ENCODE results near the gene ORC5.

The ORC5 gene

GRCh38 chr7:104231054-104232046, 23.5 kb upstream of the ORC5 start:
- H3K27ac ChIP-seq (ENCODE audit: low read depth, low read length): no peak overlapping the region
- H3K9ac ChIP-seq (ENCODE audit: low read length): no peak overlapping the region
- peak overlapping the region; percentile 30; the same call in 1 of the 2 replicates for H3K4me3 ChIP-seq (ENCODE audit: low read depth, low read length)
- H3K4me1 ChIP-seq (ENCODE audit: control insufficient read depth, insufficient read depth, low read length): 0 out of 2 replicates have a peak, but pooled peaks cover 4% of the 10 kb centered on the region
- H3K9me3 ChIP-seq (ENCODE audit: control insufficient read depth, insufficient read depth, low read depth, low read length): no peaks in the 10 kb centered on the region
- no peaks in the 10 kb centered on the region for H3K36me3 ChIP-seq (ENCODE audit: control insufficient read depth, insufficient read depth, low read length)
- H3K27me3 ChIP-seq (ENCODE audit: control insufficient read depth, insufficient read depth, low read length): no peaks in the 10 kb centered on the region

GRCh38 chr7:104230606-104231005, 22.8 kb upstream of the ORC5 start:
- Histone ChIP-seq H3K9me3 (ENCODE audit: control insufficient read depth, insufficient read depth, low read depth, low read length) (no peaks in the 10 kb centered on the region), H3K4me3 (ENCODE audit: low read depth, low read length) (no peak overlapping the region), H3K36me3 (ENCODE audit: control insufficient read depth, insufficient read depth, low read length) (no peaks in the 10 kb centered on the region), H3K27me3 (ENCODE audit: control insufficient read depth, insufficient read depth, low read length) (no peaks in the 10 kb centered on the region), H3K27ac (ENCODE audit: low read depth, low read length) (no peak overlapping the region), H3K4me1 (ENCODE audit: control insufficient read depth, insufficient read depth, low read length) (0 out of 2 replicates have a peak, but pooled peaks cover 4% of the 10 kb centered on the region), H3K9ac (ENCODE audit: low read length) (no peak overlapping the region)

- Histone ChIP-seq H3K9ac (ENCODE audit: low read length) (no peak overlapping the region), H3K4me3 (ENCODE audit: low read depth, low read length) (no peak overlapping the region), H3K4me1 (ENCODE audit: control insufficient read depth, insufficient read depth, low read length) (peaks cover 10% of the 10 kb centered on the region; the same call in 1 of the 2 replicates), H3K27me3 (ENCODE audit: control insufficient read depth, insufficient read depth, low read length) (no peaks in the 10 kb centered on the region), H3K36me3 (ENCODE audit: control insufficient read depth, insufficient read depth, low read length) (no peaks in the 10 kb centered on the region), H3K27ac (ENCODE audit: low read depth, low read length) (no peak overlapping the region), H3K9me3 (ENCODE audit: control insufficient read depth, insufficient read depth, low read depth, low read length) (no peaks in the 10 kb centered on the region)
Measured at GRCh38 chr7:104228442-104228841, 20.6 kb upstream of the ORC5 start.

- peaks cover 2% of the 10 kb centered on the region; the same call in 1 of the 2 replicates for H3K9me3 ChIP-seq (ENCODE audit: control insufficient read depth, insufficient read depth, low read depth, low read length)
- H3K4me3 ChIP-seq (ENCODE audit: low read depth, low read length): no peak overlapping the region
Measured at GRCh38 chr7:104225451-104225850, 17.6 kb upstream of the ORC5 start.

GRCh38 chr7:104217620-104218019, 9.8 kb upstream of the ORC5 start:
- H3K9me3 ChIP-seq (ENCODE audit: control insufficient read depth, insufficient read depth, low read depth, low read length): peaks cover 9% of the 10 kb centered on the region; the same call in 1 of the 2 replicates
- no peak overlapping the region for H3K27ac ChIP-seq (ENCODE audit: low read depth, low read length)
- H3K4me1 ChIP-seq (ENCODE audit: control insufficient read depth, insufficient read depth, low read length): no peaks in the 10 kb centered on the region
- no peak overlapping the region for H3K9ac ChIP-seq (ENCODE audit: low read length)
- H3K36me3 ChIP-seq (ENCODE audit: control insufficient read depth, insufficient read depth, low read length): no peaks in the 10 kb centered on the region
- no peak overlapping the region for H3K4me3 ChIP-seq (ENCODE audit: low read depth, low read length)
- no peaks in the 10 kb centered on the region for H3K27me3 ChIP-seq (ENCODE audit: control insufficient read depth, insufficient read depth, low read length)

More at GRCh38 chr7:104225451-104225850, 17.6 kb upstream of the ORC5 start:
- Histone ChIP-seq H3K9ac (ENCODE audit: low read length) (no peak overlapping the region), H3K4me1 (ENCODE audit: control insufficient read depth, insufficient read depth, low read length) (peaks cover 6% of the 10 kb centered on the region; the same call in 1 of the 2 replicates), H3K27me3 (ENCODE audit: control insufficient read depth, insufficient read depth, low read length) (no peaks in the 10 kb centered on the region), H3K27ac (ENCODE audit: low read depth, low read length) (no peak overlapping the region), H3K36me3 (ENCODE audit: control insufficient read depth, insufficient read depth, low read length) (no peaks in the 10 kb centered on the region)

GRCh38 chr7:104209063-104209462, 1.2 kb upstream of the ORC5 start:
- no peaks in the 10 kb centered on the region for H3K27me3 ChIP-seq (ENCODE audit: control insufficient read depth, insufficient read depth, low read length)
- peaks cover 2% of the 10 kb centered on the region; the same call in 1 of the 2 replicates for H3K4me1 ChIP-seq (ENCODE audit: control insufficient read depth, insufficient read depth, low read length)
- H3K9ac ChIP-seq (ENCODE audit: low read length): no peak overlapping the region
- no peaks in the 10 kb centered on the region for H3K36me3 ChIP-seq (ENCODE audit: control insufficient read depth, insufficient read depth, low read length)
- no peak overlapping the region for H3K27ac ChIP-seq (ENCODE audit: low read depth, low read length)
- H3K4me3 ChIP-seq (ENCODE audit: low read depth, low read length): no peak overlapping the region
- H3K9me3 ChIP-seq (ENCODE audit: control insufficient read depth, insufficient read depth, low read depth, low read length): peaks cover 6% of the 10 kb centered on the region

- Histone ChIP-seq H3K4me3 (ENCODE audit: low read depth, low read length) (peak overlapping the region; percentile 97), H3K9ac (ENCODE audit: low read length) (peak overlapping the region; percentile 96), H3K27ac (ENCODE audit: low read depth, low read length) (peak overlapping the region; percentile 64; the same call in 1 of the 2 replicates), H3K4me1 (ENCODE audit: control insufficient read depth, insufficient read depth, low read length) (peaks cover 2% of the 10 kb centered on the region; the same call in 1 of the 2 replicates), H3K9me3 (ENCODE audit: control insufficient read depth, insufficient read depth, low read depth, low read length) (peaks cover 6% of the 10 kb centered on the region), H3K27me3 (ENCODE audit: control insufficient read depth, insufficient read depth, low read length) (no peaks in the 10 kb centered on the region), H3K36me3 (ENCODE audit: control insufficient read depth, insufficient read depth, low read length) (peaks cover 5% of the 10 kb centered on the region)
Measured at GRCh38 chr7:104208421-104208780, 588 bp upstream of the ORC5 start.

GRCh38 chr7:104207348-104207730, 474 bp downstream of the ORC5 start:
- Histone ChIP-seq H3K27me3 (ENCODE audit: control insufficient read depth, insufficient read depth, low read length) (no peaks in the 10 kb centered on the region), H3K9ac (ENCODE audit: low read length) (peak overlapping the region; percentile 96), H3K27ac (ENCODE audit: low read depth, low read length) (peak overlapping the region; percentile 64; the same call in 1 of the 2 replicates), H3K4me1 (ENCODE audit: control insufficient read depth, insufficient read depth, low read length) (peaks cover 2% of the 10 kb centered on the region; the same call in 1 of the 2 replicates), H3K4me3 (ENCODE audit: low read depth, low read length) (peak overlapping the region; percentile 97), H3K9me3 (ENCODE audit: control insufficient read depth, insufficient read depth, low read depth, low read length) (peaks cover 6% of the 10 kb centered on the region), H3K36me3 (ENCODE audit: control insufficient read depth, insufficient read depth, low read length) (peaks cover 16% of the 10 kb centered on the region)

GRCh38 chr7:104206841-104207240, 972 bp downstream of the ORC5 start:
- Histone ChIP-seq H3K9me3 (ENCODE audit: control insufficient read depth, insufficient read depth, low read depth, low read length) (peaks cover 6% of the 10 kb centered on the region), H3K27ac (ENCODE audit: low read depth, low read length) (no peak overlapping the region), H3K4me3 (ENCODE audit: low read depth, low read length) (peak overlapping the region; percentile 97), H3K4me1 (ENCODE audit: control insufficient read depth, insufficient read depth, low read length) (peaks cover 2% of the 10 kb centered on the region; the same call in 1 of the 2 replicates), H3K9ac (ENCODE audit: low read length) (peak overlapping the region; percentile 96), H3K27me3 (ENCODE audit: control insufficient read depth, insufficient read depth, low read length) (no peaks in the 10 kb centered on the region), H3K36me3 (ENCODE audit: control insufficient read depth, insufficient read depth, low read length) (peaks cover 21% of the 10 kb centered on the region)

GRCh38 chr7:104198673-104199278, 9.0 kb downstream of the ORC5 start:
- no peak overlapping the region for H3K4me3 ChIP-seq (ENCODE audit: low read depth, low read length)
- peaks cover 92% of the 10 kb centered on the region for H3K36me3 ChIP-seq (ENCODE audit: control insufficient read depth, insufficient read depth, low read length)
- no peak overlapping the region for H3K9ac ChIP-seq (ENCODE audit: low read length)
- H3K4me1 ChIP-seq (ENCODE audit: control insufficient read depth, insufficient read depth, low read length): no peaks in the 10 kb centered on the region
- no peak overlapping the region for H3K27ac ChIP-seq (ENCODE audit: low read depth, low read length)
- no peaks in the 10 kb centered on the region for H3K27me3 ChIP-seq (ENCODE audit: control insufficient read depth, insufficient read depth, low read length)
- H3K9me3 ChIP-seq (ENCODE audit: control insufficient read depth, insufficient read depth, low read depth, low read length): peaks cover 16% of the 10 kb centered on the region

- Histone ChIP-seq H3K4me1 (ENCODE audit: control insufficient read depth, insufficient read depth, low read length) (no peaks in the 10 kb centered on the region), H3K36me3 (ENCODE audit: control insufficient read depth, insufficient read depth, low read length) (peaks cover 85% of the 10 kb centered on the region), H3K9me3 (ENCODE audit: control insufficient read depth, insufficient read depth, low read depth, low read length) (peaks cover 16% of the 10 kb centered on the region), H3K27ac (ENCODE audit: low read depth, low read length) (no peak overlapping the region), H3K4me3 (ENCODE audit: low read depth, low read length) (no peak overlapping the region), H3K27me3 (ENCODE audit: control insufficient read depth, insufficient read depth, low read length) (no peaks in the 10 kb centered on the region), H3K9ac (ENCODE audit: low read length) (no peak overlapping the region)
Measured at GRCh38 chr7:104196161-104196560, 11.7 kb downstream of the ORC5 start.

Measured in HUES6 (cell line).